HepG2 (cell line): Measurements from ENCODE around the gene ZNF653. TPM values are rescaled to one million over a fixed set of nuclear protein-coding genes. Genes with fewer than 3 reads are reported as not detected.

Experiments used
- ATF4 ChIP-seq, 2 experiments: fragments of 450-650 bp in 1 of 2; sonication (generic) in 1 of 2; formaldehyde crosslinking; IDR thresholded peaks; 2 replicates each; pipeline versions ENCODE4 v1.5.0 to v1.8.0; 2020 to 2022; ENCODE audit warnings: mild to moderate bottlenecking in 1 of 2, missing genetic modification reagents in 1 of 2
- FOSL2 ChIP-seq: sonication (generic); formaldehyde crosslinking; IDR thresholded peaks from 2 replicates; pipeline ENCODE4 v1.4.0; 2020; ENCODE audit warnings: missing genetic modification reagents
- FOXJ3 ChIP-seq: sonication (generic); formaldehyde crosslinking; IDR thresholded peaks from 2 replicates; pipeline ENCODE4 v1.4.0; 2020; ENCODE audit warnings: missing genetic modification reagents, mild to moderate bottlenecking, borderline replicate concordance
- GPBP1L1 ChIP-seq: sonication (generic); formaldehyde crosslinking; IDR thresholded peaks from 2 replicates; pipeline ENCODE4 v1.5.0; 2020; ENCODE audit warnings: mild to moderate bottlenecking, missing genetic modification reagents
- IRF2 ChIP-seq: IDR thresholded peaks from 2 replicates; pipeline ENCODE4 v1.6.1; 2018; ENCODE audit warnings: missing genetic modification reagents, missing compliant biosample characterization
- KAT2B ChIP-seq: fragments of 150-350 bp; IDR thresholded peaks from 2 replicates; pipeline ENCODE4 v1.6.1; 2014; ENCODE audit warnings: low read depth, low read length, borderline replicate concordance
- MAFF ChIP-seq: IDR thresholded peaks from 2 replicates; pipeline ENCODE4 v1.6.1; 2011; ENCODE audit warnings: low read depth, low read length, improper control_type of control experiment
- MYNN ChIP-seq: sonication (generic); formaldehyde crosslinking; IDR thresholded peaks from 2 replicates; pipeline ENCODE4 v1.4.0; 2020; ENCODE audit warnings: mild to moderate bottlenecking, low read depth, missing genetic modification reagents
- THRA ChIP-seq: sonication (generic); formaldehyde crosslinking; IDR thresholded peaks from 2 replicates; pipeline ENCODE4 v1.4.0; 2020; ENCODE audit warnings: missing genetic modification reagents, borderline replicate concordance
- THYN1 ChIP-seq: sonication (generic); formaldehyde crosslinking; IDR thresholded peaks from 2 replicates; pipeline ENCODE4 v1.8.1; 2023; ENCODE audit warnings: low read depth, mild to moderate bottlenecking, moderate library complexity, missing genetic modification reagents, borderline replicate concordance
- ZHX2 ChIP-seq, 2 experiments: sonication (generic) in 1 of 2; formaldehyde crosslinking in 1 of 2; IDR thresholded peaks; 2 replicates each; pipeline versions ENCODE4 v1.6.1 to v1.9.0; 2014 to 2022; ENCODE audit warnings: antibody characterized with exemption in 1 of 2, borderline replicate concordance in 1 of 2, inconsistent platforms in 1 of 2, low read depth in 1 of 2, missing genetic modification reagents in 1 of 2
- ZKSCAN5 ChIP-seq: sonication (generic); formaldehyde crosslinking; IDR thresholded peaks from 2 replicates; pipeline ENCODE4 v1.5.1; 2020; ENCODE audit warnings: mild to moderate bottlenecking, missing genetic modification reagents
- ZNF180 ChIP-seq: sonication (generic); formaldehyde crosslinking; IDR thresholded peaks from 2 replicates; pipeline ENCODE4 v1.4.0; 2020; ENCODE audit warnings: low read depth, missing genetic modification reagents, borderline replicate concordance
- ZNF557 ChIP-seq: sonication (generic); formaldehyde crosslinking; IDR thresholded peaks from 2 replicates; pipeline ENCODE4 v1.4.0; 2020; ENCODE audit warnings: missing genetic modification reagents
- ZSCAN5A ChIP-seq: sonication (generic); formaldehyde crosslinking; IDR thresholded peaks from 2 replicates; pipeline ENCODE4 v1.8.0; 2022; ENCODE audit warnings: mild to moderate bottlenecking, missing genetic modification reagents, borderline replicate concordance
- polyA plus RNA-seq, 8 experiments: library from polyadenylated mRNA; depleted of rRNA in 3 of 8; stranded (reverse) in 7 of 8; unstranded in 1 of 8; fragments of >200 nt; fragmentation: Illumina TruSeq in 4 of 8; extraction: Trizol in 4 of 8; gene quantifications; 2 replicates each; pipeline versions ENCODE4 v1.2.1 to v1.2.3, GENCODE V29; 2011 to 2016; ENCODE audit warnings: low read depth in 4 of 8, missing spikeins in 1 of 8, mixed read lengths in 1 of 8; ENCODE audit not compliant: insufficient read depth in 1 of 8
- total RNA-seq, 5 experiments: library from RNA; depleted of rRNA; stranded (reverse); fragments of >200 nt; fragmentation: Illumina TruSeq; extraction: Trizol; gene quantifications; 2 replicates each; pipeline ENCODE4 v1.2.3, GENCODE V29; 2016; ENCODE audit warnings: low read depth in 1 of 5

ZNF653 gene
- total and polyA plus RNA-seq, 2 of the 13 experiments (the other 11 are each of a cell fraction or from before 2014, with no cell fraction given): 4.7 to 7.1 TPM

GRCh38 chr19:11535792-11536595 is 30.4 kb upstream of the ZNF653 start (continued):
- TF ChIP-seq ATF4 (CRISPR knock-in tag; IDR thresholded peaks at IDR 0.05) (no peak), FOXJ3 (CRISPR knock-in tag) (no peak), ZSCAN5A (CRISPR knock-in tag) (no peak), THRA (CRISPR knock-in tag) (no peak), THYN1 (CRISPR knock-in tag) (no peak), MYNN (CRISPR knock-in tag) (no peak), ZHX2 (IDR thresholded peaks at IDR 0.05; ENCODE audit: low read depth) (peak; percentile 45; the same call in 1 of the 2 replicates), ZHX2 (CRISPR knock-in tag; IDR thresholded peaks at IDR 0.05; ENCODE audit: borderline replicate concordance) (no peak), FOSL2 (CRISPR knock-in tag) (peak; percentile 96), KAT2B (no peak), IRF2 (CRISPR knock-in tag) (peak; percentile 65; the same call in 1 of the 2 replicates), ZKSCAN5 (CRISPR knock-in tag) (no peak), ZNF180 (CRISPR knock-in tag) (no peak), GPBP1L1 (CRISPR knock-in tag) (no peak), ZNF557 (CRISPR knock-in tag) (no peak), MAFF (no peak)
